ENCODE measurements around the gene PABPN1L.

Gene PABPN1L

GRCh38 chr16:88866151-88866920 is at the start of gene PABPN1L:
Gene PABPN1L, minus strand, starts transcription at chr16:88866660. Its CDS starts 54 bp downstream, at chr16:88866606.
- no peak for DNase-seq (ENCODE audit: low read depth in 3 of 3)

- DNase-seq (ENCODE audit: low read depth in 3 of 3), result no peak
These were observed 49.3 kb upstream of the PABPN1L start for GRCh38 chr16:88915639-88916327.

- DNase-seq (ENCODE audit: low read depth in 3 of 3), result no peak
These were observed 48.4 kb upstream of the PABPN1L start for GRCh38 chr16:88914750-88915368.

- no peak for DNase-seq (ENCODE audit: low read depth in 3 of 3)
These were observed 47.4 kb upstream of the PABPN1L start for GRCh38 chr16:88913870-88914269.

- no peak for DNase-seq (ENCODE audit: low read depth in 3 of 3)
These were observed 46.6 kb upstream of the PABPN1L start for GRCh38 chr16:88913001-88913612.

GRCh38 chr16:88912556-88912955 is 46.1 kb upstream of the PABPN1L start:
- no peak for DNase-seq (ENCODE audit: low read depth in 3 of 3)

- DNase-seq (ENCODE audit: low read depth in 3 of 3), result no peak
These were observed 45.5 kb upstream of the PABPN1L start for GRCh38 chr16:88911946-88912310.

- DNase-seq (ENCODE audit: low read depth in 3 of 3), result no peak
These were observed 44.9 kb upstream of the PABPN1L start for GRCh38 chr16:88911136-88911945.

GRCh38 chr16:88910284-88911135 is 44.0 kb upstream of the PABPN1L start:
- no peak for DNase-seq (ENCODE audit: low read depth in 3 of 3)

- no peak for DNase-seq (ENCODE audit: low read depth in 3 of 3)
These were observed 43.2 kb upstream of the PABPN1L start for GRCh38 chr16:88909431-88910210.

- no peak for DNase-seq (ENCODE audit: low read depth in 3 of 3)
These were observed 41.8 kb upstream of the PABPN1L start for GRCh38 chr16:88908307-88908706.

GRCh38 chr16:88907768-88908167 is 41.3 kb upstream of the PABPN1L start:
- no peak for DNase-seq (ENCODE audit: low read depth in 3 of 3)

- DNase-seq (ENCODE audit: low read depth in 3 of 3), result no peak
These were observed 40.2 kb upstream of the PABPN1L start for GRCh38 chr16:88906535-88907105.

GRCh38 chr16:88906020-88906419 is 39.6 kb upstream of the PABPN1L start:
- no peak for DNase-seq (ENCODE audit: low read depth in 3 of 3)

- peak in 1 of 3 experiments; percentile 16 for DNase-seq (ENCODE audit: low read depth in 3 of 3)
These were observed 39.1 kb upstream of the PABPN1L start for GRCh38 chr16:88905563-88905962.

GRCh38 chr16:88904676-88905365 is 38.4 kb upstream of the PABPN1L start:
- no peak for DNase-seq (ENCODE audit: low read depth in 3 of 3)

- DNase-seq (ENCODE audit: low read depth in 3 of 3), result no peak
These were observed 36.8 kb upstream of the PABPN1L start for GRCh38 chr16:88903267-88903666.

- DNase-seq (ENCODE audit: low read depth in 3 of 3), result no peak
These were observed 36.3 kb upstream of the PABPN1L start for GRCh38 chr16:88902744-88903143.

Measured in stimulated activated CD4-positive, alpha-beta T cell treated with anti-CD3 and anti-CD28 coated beads, TNF-alpha, amount 100 ng/mL, for 24 hours (primary cell).